Vagina (tissue), 2 donors: ENCODE measurements around the gene SSNA1.

Experiments
- POLR2A ChIP-seq, 2 donors: fragments of 450-650 bp; IDR thresholded peaks; one replicate each; pipeline ENCODE4 v1.6.1; 2017; ENCODE audit warnings: antibody characterized with exemption in 2 of 2, mild to moderate bottlenecking in 2 of 2, moderate library complexity in 2 of 2
- POLR2AphosphoS5 ChIP-seq, 2 donors: sonication (generic); formaldehyde crosslinking; IDR thresholded peaks; one replicate each; pipeline ENCODE4 v1.9.0; 2017; ENCODE audit warnings: antibody characterized with exemption in 2 of 2, mild to moderate bottlenecking in 2 of 2, low read depth in 1 of 2; ENCODE audit not compliant: insufficient read depth in 1 of 2
- TF ChIP-seq, protein P1 (sequence below), 3 experiments: fragments of 450-650 bp in 2 of 3; fragments of 200-600 bp in 1 of 3; sonication (generic) in 1 of 3; IDR thresholded peaks; one replicate each; pipeline ENCODE4 v1.5.1; 2017 to 2019; ENCODE audit warnings: antibody characterized with exemption in 3 of 3, mild to moderate bottlenecking in 2 of 3, moderate library complexity in 2 of 3

DNA sequence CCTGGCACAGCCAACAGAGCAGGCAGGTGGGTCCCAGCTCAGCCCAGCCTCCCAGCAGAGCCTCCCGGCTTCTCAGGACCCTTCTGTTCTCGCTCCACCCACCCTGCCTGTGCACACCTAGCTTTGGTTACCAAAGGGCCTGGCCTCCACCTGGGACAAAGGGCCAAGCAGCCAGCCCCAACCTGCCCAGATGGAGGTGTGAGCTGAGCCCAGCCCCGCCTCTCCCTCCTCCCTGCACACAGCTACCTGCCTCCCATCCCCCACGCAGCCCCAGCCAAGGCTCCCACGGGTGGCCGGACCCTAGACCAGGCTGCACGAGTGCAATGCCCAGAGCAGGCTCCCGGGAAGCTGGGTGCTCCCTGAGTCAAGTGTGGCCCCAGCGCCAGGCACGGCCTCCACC, 6.4 kb downstream of the SSNA1 start:
- TF ChIP-seq, protein P1, sequence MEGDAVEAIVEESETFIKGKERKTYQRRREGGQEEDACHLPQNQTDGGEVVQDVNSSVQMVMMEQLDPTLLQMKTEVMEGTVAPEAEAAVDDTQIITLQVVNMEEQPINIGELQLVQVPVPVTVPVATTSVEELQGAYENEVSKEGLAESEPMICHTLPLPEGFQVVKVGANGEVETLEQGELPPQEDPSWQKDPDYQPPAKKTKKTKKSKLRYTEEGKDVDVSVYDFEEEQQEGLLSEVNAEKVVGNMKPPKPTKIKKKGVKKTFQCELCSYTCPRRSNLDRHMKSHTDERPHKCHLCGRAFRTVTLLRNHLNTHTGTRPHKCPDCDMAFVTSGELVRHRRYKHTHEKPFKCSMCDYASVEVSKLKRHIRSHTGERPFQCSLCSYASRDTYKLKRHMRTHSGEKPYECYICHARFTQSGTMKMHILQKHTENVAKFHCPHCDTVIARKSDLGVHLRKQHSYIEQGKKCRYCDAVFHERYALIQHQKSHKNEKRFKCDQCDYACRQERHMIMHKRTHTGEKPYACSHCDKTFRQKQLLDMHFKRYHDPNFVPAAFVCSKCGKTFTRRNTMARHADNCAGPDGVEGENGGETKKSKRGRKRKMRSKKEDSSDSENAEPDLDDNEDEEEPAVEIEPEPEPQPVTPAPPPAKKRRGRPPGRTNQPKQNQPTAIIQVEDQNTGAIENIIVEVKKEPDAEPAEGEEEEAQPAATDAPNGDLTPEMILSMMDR (IDR thresholded peaks at IDR 0.05), result no peak
- no peak for TF ChIP-seq POLR2AphosphoS5 (IDR thresholded peaks at IDR 0.05; ENCODE audit: insufficient read depth in 1 of 2, low read depth in 1 of 2)
- TF ChIP-seq POLR2A (IDR thresholded peaks at IDR 0.05), result no peak
